Measurements from ENCODE around the gene ADRM1.

The ADRM1 gene

DNA sequence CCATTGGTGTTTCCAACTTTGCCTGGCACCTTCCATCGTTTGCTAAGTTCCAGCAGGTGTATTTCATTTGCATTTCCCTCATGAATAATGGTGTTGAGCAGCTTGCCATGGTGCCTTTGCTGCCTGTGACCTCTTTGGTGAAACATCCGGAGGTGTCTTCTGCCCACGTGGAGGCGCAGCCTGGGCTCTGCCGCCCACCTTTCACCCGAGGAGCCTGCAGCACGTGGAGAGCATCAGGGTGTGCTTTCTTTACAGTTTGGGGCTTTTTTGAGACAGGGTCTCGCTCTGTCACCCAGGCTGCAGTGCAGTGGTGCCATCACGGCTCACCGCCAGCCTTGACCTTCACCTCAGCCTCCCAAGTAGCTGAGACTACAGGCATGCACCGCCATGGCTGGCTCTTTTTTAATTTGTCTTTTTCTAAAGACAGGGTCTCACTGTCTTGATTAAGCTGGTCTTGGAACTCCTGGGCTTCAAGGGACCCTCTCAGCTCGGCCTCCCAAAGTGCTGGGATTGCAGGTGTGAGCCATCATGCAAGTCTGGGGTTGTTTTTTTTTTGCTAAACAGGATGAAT is 3.0 kb upstream of the ADRM1 start:
- no peak overlapping the region for H3K4me3 Mint-ChIP-seq

DNA sequence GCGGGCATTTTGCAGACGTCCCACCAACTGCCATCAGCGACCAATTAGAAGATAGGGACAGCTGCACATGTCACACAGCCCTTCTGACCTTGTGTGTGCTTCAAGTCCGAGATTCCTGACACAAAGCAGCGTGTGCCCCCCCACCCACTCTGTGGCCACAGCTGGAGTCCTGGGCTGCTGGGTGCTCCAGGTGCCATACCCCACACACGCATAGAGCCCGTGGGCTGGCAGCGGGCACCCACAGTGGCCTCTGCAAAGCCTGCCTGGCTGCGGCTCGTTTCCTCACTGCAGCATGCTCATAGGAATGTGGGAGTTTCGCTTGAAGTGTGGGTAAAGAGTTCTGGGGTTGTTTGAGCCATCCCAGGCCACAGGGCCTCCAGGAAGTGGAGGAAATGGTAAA is 2.5 kb upstream of the ADRM1 start:
- Mint-ChIP-seq H3K27me3 (peaks cover 4% of the 10 kb centered on the region), H3K4me1 (peaks cover 23% of the 10 kb centered on the region), H3K27ac (no peak overlapping the region), H3K9me3 (no peaks in the 10 kb centered on the region), H3K36me3 (peaks cover 9% of the 10 kb centered on the region), H3K4me3 (no peak overlapping the region)
- CTCF ChIA-PET: interaction anchor here (0.7 to 1.2 kb wide), 6 partner anchors 65 to 197 kb away, joined by 3 to 10 read pairs (median 3); no protein-coding TSS in a partner anchor
- no peak for DNase-seq

More for the DNA sequence above, 3.0 kb upstream of the ADRM1 start:
- H3K27ac Mint-ChIP-seq: no peak overlapping the region
- H3K9me3 Mint-ChIP-seq: no peaks in the 10 kb centered on the region
- peaks cover 11% of the 10 kb centered on the region for H3K36me3 Mint-ChIP-seq
- CTCF ChIA-PET: no interaction called here
- peaks cover 4% of the 10 kb centered on the region for H3K27me3 Mint-ChIP-seq
- no peak for DNase-seq
- H3K4me1 Mint-ChIP-seq: peaks cover 18% of the 10 kb centered on the region

DNA sequence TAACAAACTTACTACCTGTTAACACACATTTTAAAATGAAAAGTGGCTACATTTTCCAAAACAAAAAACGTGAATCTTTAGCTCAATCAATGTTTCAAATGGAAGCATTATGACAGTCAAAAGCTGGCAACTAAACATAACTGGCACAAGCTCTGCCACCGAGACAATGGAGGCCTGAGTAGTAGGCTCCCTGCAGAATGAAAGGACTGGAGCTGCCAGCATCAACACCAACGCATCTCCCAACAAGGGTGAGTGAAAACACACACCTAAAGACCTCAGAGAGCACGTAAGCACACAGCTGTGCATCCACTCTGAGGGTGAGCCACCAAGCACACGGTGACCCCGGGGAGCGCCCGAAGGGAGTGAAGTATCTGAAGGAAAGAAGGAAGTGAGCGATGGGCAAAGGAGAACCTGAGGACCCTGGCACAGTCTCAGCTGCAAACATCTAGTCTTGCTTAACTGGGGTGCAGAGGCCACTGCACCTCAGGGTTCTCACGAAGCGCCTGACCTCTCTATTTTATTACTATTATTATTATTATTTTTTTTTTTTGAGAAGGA is 1.6 kb upstream of the ADRM1 start:
- Mint-ChIP-seq H3K9me3 (no peaks in the 10 kb centered on the region), H3K4me1 (peaks cover 31% of the 10 kb centered on the region), H3K4me3 (peak overlapping the region; percentile 93), H3K27me3 (peaks cover 4% of the 10 kb centered on the region), H3K27ac (peak overlapping the region; percentile 99), H3K36me3 (peaks cover 15% of the 10 kb centered on the region)
- CTCF ChIA-PET: interaction anchor here (0.7 to 1.2 kb wide), 6 partner anchors 64 to 196 kb away, joined by 3 to 10 read pairs (median 3); no protein-coding TSS in a partner anchor
- DNase-seq: no peak

DNA sequence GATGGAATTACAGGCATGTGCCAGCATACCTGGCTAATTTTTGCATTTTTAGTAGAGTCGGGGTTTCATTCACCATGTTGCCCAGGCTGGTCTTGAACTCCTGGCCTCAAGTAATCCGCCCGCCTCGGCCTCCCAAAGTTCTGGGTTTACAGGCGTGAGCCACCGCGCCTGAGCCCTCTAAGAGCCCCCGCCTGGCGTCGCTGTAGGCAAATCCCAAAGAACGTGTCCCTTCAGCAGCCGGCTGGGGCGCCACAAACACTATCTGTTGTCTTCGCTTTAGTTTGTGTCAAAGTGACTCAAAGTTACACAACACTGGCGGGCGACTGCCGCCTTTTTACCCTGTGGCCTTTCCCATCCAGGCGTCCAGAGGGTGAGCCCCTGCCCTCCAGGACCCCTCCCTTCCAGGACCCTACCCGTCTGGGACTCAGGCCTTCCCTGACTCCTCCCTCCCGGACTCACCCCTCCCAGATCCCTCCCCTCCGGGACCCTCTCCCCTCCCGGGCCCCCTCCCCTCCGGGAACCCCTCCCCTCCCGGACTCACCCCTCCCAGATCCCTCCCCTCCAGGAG is 940 bp upstream of the ADRM1 start:
- CTCF ChIA-PET: interaction anchor here (1.0 to 1.2 kb wide), 3 partner anchors 81 to 490 kb away, joined by 4 to 10 read pairs (median 5); no protein-coding TSS in a partner anchor
- Mint-ChIP-seq H3K27ac (peak overlapping the region; percentile 99), H3K27me3 (peaks cover 4% of the 10 kb centered on the region), H3K4me3 (peak overlapping the region; percentile 93), H3K9me3 (no peaks in the 10 kb centered on the region), H3K36me3 (peaks cover 16% of the 10 kb centered on the region), H3K4me1 (peaks cover 31% of the 10 kb centered on the region)
- peak; percentile 93 for DNase-seq

DNA sequence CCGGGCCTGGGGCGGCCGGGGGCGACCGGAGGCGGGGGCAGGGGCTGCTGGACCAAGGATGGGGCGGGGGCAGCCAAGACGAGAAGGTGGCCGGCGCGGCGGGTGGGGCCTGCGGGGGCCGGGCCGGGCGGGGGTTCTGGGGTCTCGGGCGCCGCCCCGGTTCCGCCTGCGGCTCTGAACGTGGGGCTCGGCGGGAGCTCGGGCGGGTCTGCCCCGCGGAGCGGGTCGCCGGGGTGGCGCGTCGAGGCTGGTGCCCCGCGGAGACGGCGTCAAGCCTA is 204 bp downstream of the ADRM1 start:
- Mint-ChIP-seq H3K27me3 (peaks cover 4% of the 10 kb centered on the region), H3K4me1 (peaks cover 31% of the 10 kb centered on the region), H3K4me3 (peak overlapping the region; percentile 94), H3K9me3 (no peaks in the 10 kb centered on the region), H3K27ac (peak overlapping the region; percentile 99), H3K36me3 (peaks cover 16% of the 10 kb centered on the region)
- CTCF ChIA-PET: interaction anchor here (1.3 kb wide), 1 partner anchor 13 kb away, joined by 3 read pairs; no protein-coding TSS in a partner anchor
- no peak for DNase-seq

GRCh38 chr20:62303340-62304226 is 786 bp downstream of the ADRM1 start:
- H3K9me3 Mint-ChIP-seq: no peaks in the 10 kb centered on the region
- H3K4me1 Mint-ChIP-seq: peaks cover 31% of the 10 kb centered on the region
- peaks cover 16% of the 10 kb centered on the region for H3K36me3 Mint-ChIP-seq
- H3K27ac Mint-ChIP-seq: peak overlapping the region; percentile 89
- peak overlapping the region; percentile 94 for H3K4me3 Mint-ChIP-seq
- H3K27me3 Mint-ChIP-seq: peaks cover 4% of the 10 kb centered on the region
- DNase-seq: peak; percentile 41
- CTCF ChIA-PET: interaction anchor here (1.3 kb wide), 1 partner anchor 13 kb away, joined by 3 read pairs; no protein-coding TSS in a partner anchor

GRCh38 chr20:62304331-62305148 is 1.7 kb downstream of the ADRM1 start:
- H3K36me3 Mint-ChIP-seq: peaks cover 19% of the 10 kb centered on the region
- no peaks in the 10 kb centered on the region for H3K9me3 Mint-ChIP-seq
- H3K27me3 Mint-ChIP-seq: peaks cover 4% of the 10 kb centered on the region
- DNase-seq: no peak
- H3K4me3 Mint-ChIP-seq: peak overlapping the region; percentile 94
- H3K4me1 Mint-ChIP-seq: peaks cover 31% of the 10 kb centered on the region
- CTCF ChIA-PET: interaction anchor here (1.3 kb wide), 1 partner anchor 12 kb away, joined by 3 read pairs; no protein-coding TSS in a partner anchor
- peak overlapping the region; percentile 89 for H3K27ac Mint-ChIP-seq

DNA sequence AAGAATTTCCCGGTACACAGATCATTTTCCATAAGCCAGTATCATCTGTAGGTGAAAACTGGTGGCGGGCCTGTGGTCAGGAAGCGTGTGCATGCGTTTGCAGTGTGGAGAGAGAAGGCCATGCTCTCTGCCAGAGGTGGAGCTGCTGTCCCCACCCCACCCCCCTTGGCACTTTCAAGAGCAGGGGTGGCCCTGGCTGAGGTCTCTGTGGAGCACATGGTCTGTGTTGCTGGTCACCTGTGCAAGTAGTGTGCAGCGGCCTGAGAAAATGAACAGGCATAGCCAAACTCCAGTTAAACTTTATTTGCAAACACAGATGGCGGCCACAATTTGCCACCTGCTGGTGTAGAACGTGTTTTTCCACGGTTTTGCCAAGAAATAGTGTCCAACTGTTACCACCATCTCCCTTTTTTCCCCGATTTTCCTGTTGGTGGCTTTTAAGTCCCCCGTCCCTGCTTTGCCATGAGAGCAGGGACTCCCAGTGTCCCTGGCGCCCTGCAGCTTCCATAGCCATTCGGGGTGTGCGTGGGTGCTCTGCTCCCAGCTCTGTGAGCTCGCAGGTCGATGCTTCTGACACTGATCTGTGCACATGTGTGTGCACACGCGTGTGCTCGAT is 2.5 kb downstream of the ADRM1 start:
- no peaks in the 10 kb centered on the region for H3K9me3 Mint-ChIP-seq
- H3K4me1 Mint-ChIP-seq: peaks cover 31% of the 10 kb centered on the region
- H3K27ac Mint-ChIP-seq: no peak overlapping the region
- peaks cover 4% of the 10 kb centered on the region for H3K27me3 Mint-ChIP-seq
- CTCF ChIA-PET: no interaction called here
- H3K36me3 Mint-ChIP-seq: peaks cover 19% of the 10 kb centered on the region
- DNase-seq: no peak
- peak overlapping the region; percentile 94 for H3K4me3 Mint-ChIP-seq

DNA sequence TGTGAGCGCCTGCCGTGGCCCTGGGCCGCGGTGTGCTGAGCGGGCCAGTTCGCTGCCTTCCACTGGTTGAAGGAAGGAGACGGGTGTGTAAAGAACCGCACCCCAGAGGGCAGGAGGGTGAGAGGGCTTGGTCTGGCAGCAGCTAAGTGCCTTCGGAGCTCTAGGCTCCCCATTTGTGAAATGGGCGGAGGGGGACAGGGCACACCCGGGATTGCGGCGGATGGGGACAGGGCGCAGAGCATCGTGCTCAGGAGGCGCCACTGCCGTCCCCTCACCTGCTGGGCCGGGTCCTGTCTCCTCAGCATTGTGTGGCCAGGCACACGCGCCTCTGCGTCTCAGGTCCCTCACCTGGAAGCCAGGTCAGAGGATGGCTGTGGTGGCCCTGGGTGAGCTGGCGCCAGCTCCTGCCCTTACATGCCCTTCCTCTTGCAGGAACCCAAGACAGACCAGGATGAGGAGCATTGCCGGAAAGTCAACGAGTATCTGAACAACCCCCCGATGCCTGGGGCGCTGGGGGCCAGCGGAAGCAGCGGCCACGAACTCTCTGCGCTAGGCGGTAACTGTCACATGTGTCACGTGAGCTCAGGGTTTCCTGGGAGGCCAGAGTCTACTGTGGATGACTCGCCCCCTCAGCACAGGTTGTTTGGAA is 3.1 kb downstream of the ADRM1 start:
- Mint-ChIP-seq H3K9me3 (no peaks in the 10 kb centered on the region), H3K27ac (no peak overlapping the region), H3K36me3 (peaks cover 19% of the 10 kb centered on the region), H3K27me3 (peaks cover 4% of the 10 kb centered on the region), H3K4me3 (peak overlapping the region; percentile 48), H3K4me1 (peaks cover 31% of the 10 kb centered on the region)
- CTCF ChIA-PET: no interaction called here
- no peak for DNase-seq

- CTCF ChIA-PET: no interaction called here
- peaks cover 3% of the 10 kb centered on the region for H3K27me3 Mint-ChIP-seq
- peaks cover 19% of the 10 kb centered on the region for H3K36me3 Mint-ChIP-seq
- DNase-seq: no peak
- no peak overlapping the region for H3K27ac Mint-ChIP-seq
- H3K4me3 Mint-ChIP-seq: no peak overlapping the region
- H3K9me3 Mint-ChIP-seq: no peaks in the 10 kb centered on the region
- peaks cover 27% of the 10 kb centered on the region for H3K4me1 Mint-ChIP-seq
Measured at GRCh38 chr20:62306414-62307187, 3.8 kb downstream of the ADRM1 start.

DNA sequence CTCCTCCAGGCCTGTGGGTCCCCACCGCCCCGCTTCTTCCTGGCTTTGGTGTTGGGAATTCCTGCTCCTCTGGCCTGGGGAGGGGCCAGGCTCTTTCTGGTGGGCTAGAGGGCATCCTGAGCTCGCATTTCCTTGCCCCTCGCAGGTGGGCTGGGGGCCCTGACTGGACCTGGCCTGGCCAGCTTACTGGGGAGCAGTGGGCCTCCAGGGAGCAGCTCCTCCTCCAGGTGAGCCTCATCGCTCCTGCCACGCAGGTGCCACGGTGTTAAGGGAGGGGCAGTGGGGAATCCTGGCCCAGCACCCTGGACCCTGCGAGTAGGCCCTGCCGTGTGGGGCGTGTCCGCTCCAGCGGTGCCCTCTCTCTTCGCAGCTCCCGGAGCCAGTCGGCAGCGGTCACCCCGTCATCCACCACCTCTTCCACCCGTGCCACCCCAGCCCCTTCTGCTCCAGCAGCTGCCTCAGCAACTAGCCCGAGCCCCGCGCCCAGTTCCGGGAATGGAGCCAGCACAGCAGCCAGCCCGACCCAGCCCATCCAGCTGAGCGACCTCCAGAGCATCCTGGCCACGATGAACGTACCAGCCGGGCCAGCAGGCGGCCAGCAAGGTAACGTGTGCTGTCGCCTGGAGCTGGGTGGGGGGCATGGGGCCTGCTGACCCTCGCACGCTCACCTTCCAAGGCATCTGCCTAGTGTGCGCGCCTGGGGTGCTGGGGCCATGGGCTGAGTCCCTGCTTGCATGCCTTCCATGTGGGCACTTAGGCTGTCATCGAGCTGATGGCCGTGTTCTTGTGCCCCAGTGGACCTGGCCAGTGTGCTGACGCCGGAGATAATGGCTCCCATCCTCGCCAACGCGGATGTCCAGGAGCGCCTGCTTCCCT is 4.7 kb downstream of the ADRM1 start:
- H3K4me1 Mint-ChIP-seq: peaks cover 22% of the 10 kb centered on the region

More for the DNA sequence above, 4.7 kb downstream of the ADRM1 start:
- no peak for DNase-seq
- no peak overlapping the region for H3K27ac Mint-ChIP-seq
- H3K4me3 Mint-ChIP-seq: no peak overlapping the region
- CTCF ChIA-PET: no interaction called here
- no peaks in the 10 kb centered on the region for H3K9me3 Mint-ChIP-seq
- peaks cover 19% of the 10 kb centered on the region for H3K36me3 Mint-ChIP-seq
- H3K27me3 Mint-ChIP-seq: no peaks in the 10 kb centered on the region

Data from activated naive CD4-positive, alpha-beta T cell treated with anti-CD3 and anti-CD28 coated beads, Interleukin-2, amount 10 ng/mL, durations not matched to agents 7 days and 5 days (primary cell).